A549 (cell line): ENCODE data around the gene DNAH7. TPM values are rescaled to one million over a fixed set of nuclear protein-coding genes. Genes with fewer than 3 reads are reported as not detected.

Experiments used
- ATAC-seq, 2 experiments: fragments of 200-7000 bp in 1 of 2; fragments of >200 bp in 1 of 2; cut with Nextera tagmentation in 1 of 2; cut with Tn5 transposase in 1 of 2; 3 replicates each; pipeline versions ENCODE4 v1.8.0 to v1.9.1; 2018 to 2020; ENCODE audit warnings: mild to moderate bottlenecking in 1 of 2, moderate library complexity in 1 of 2
- CTCF ChIA-PET: fragments of 300-600 bp; sonication (Branson Sonifier 250); formaldehyde crosslinking; extraction: SDS; loops from one replicate; lab custom pipeline; 2021; ENCODE audit warnings: antibody characterized with exemption, inconsistent platforms; lab: Yijun Ruan, JAX
- POLR2A ChIA-PET: fragments of 350-600 bp; formaldehyde crosslinking; extraction: SDS; loops from one replicate; lab custom pipeline; 2021; ENCODE audit warnings: antibody characterized with exemption, inconsistent platforms; lab: Yijun Ruan, JAX
- DNase-seq, 2 experiments: peaks; one replicate each; pipeline versions ENCODE4 v3.0.0 to v3.0.0-alpha.2; 2011 to 2016; ENCODE audit warnings: low read depth in 1 of 2, low spot score in 1 of 2
- FAIRE-seq: peaks from 2 replicates; lab custom pipeline; 2011; peaks lifted over from hg19 to GRCh38; lab: Jason Lieb, UNC
- H3K27ac ChIP-seq, 2 experiments: fragments of >200 bp; sonication (Bioruptor Twin); formaldehyde crosslinking; 3 replicates each; pipeline ENCODE4 v1.5.1; 2016 to 2017
- H3K4me1 ChIP-seq: fragments of >200 bp; sonication (Bioruptor Twin); formaldehyde crosslinking; 3 replicates; pipeline ENCODE4 v1.6.1; 2016
- H3K4me2 ChIP-seq: fragments of >200 bp; sonication (Bioruptor Twin); formaldehyde crosslinking; 3 replicates; pipeline ENCODE4 v1.6.1; 2016
- H3K4me3 ChIP-seq: fragments of >200 bp; sonication (Bioruptor Twin); formaldehyde crosslinking; 3 replicates; pipeline ENCODE4 v1.5.1; 2016
- H3K9me3 ChIP-seq: fragments of >200 bp; sonication (Bioruptor Twin); formaldehyde crosslinking; 3 replicates; pipeline ENCODE4 v1.6.1; 2016
- CBX2 ChIP-seq: fragments of 200-600 bp; sonication (generic); IDR thresholded peaks from 2 replicates; pipeline ENCODE4 v1.6.1; 2016; ENCODE audit warnings: low read depth, mild to moderate bottlenecking, borderline replicate concordance
- CBX8 ChIP-seq: fragments of 200-600 bp; sonication (generic); IDR thresholded peaks from 2 replicates; pipeline ENCODE4 v1.6.1; 2016
- EHMT2 ChIP-seq: fragments of 200-600 bp; sonication (generic); IDR thresholded peaks from 2 replicates; pipeline ENCODE4 v1.6.1; 2016; ENCODE audit warnings: antibody characterized with exemption, low read depth, mild to moderate bottlenecking, moderate library complexity
- FOSB ChIP-seq: fragments of 250-450 bp; sonication (Bioruptor Pico); IDR thresholded peaks from 2 replicates; pipeline ENCODE4 v1.5.0; 2020; ENCODE audit warnings: mild to moderate bottlenecking, moderate library complexity
- FOSL2 ChIP-seq, 2 experiments: fragments of 450-650 bp in 1 of 2; fragments of >200 bp in 1 of 2; sonication (Bioruptor Twin) in 1 of 2; formaldehyde crosslinking; IDR thresholded peaks; 2 replicates each; pipeline versions ENCODE4 v1.5.0 to v1.6.1; 2016 to 2020; ENCODE audit warnings: mild to moderate bottlenecking in 1 of 2, moderate library complexity in 1 of 2
- FOXS1 ChIP-seq: fragments of 250-450 bp; sonication (Bioruptor Pico); IDR thresholded peaks from 2 replicates; pipeline ENCODE4 v1.5.0; 2020; ENCODE audit warnings: mild to moderate bottlenecking, moderate library complexity
- GATA3 ChIP-seq: IDR thresholded peaks from 2 replicates; pipeline ENCODE4 v1.6.1; 2012; ENCODE audit warnings: borderline replicate concordance
- HDAC2 ChIP-seq: fragments of 200-600 bp; sonication (generic); IDR thresholded peaks from 2 replicates; pipeline ENCODE4 v1.6.1; 2016
- HEYL ChIP-seq: fragments of 250-450 bp; sonication (Bioruptor Pico); IDR thresholded peaks from 2 replicates; pipeline ENCODE4 v1.8.0; 2021; ENCODE audit warnings: mild to moderate bottlenecking, moderate library complexity
- HOXA7 ChIP-seq: fragments of 250-450 bp; sonication (Bioruptor Pico); IDR thresholded peaks from 2 replicates; pipeline ENCODE4 v1.5.0; 2020; ENCODE audit warnings: mild to moderate bottlenecking, moderate library complexity
- HOXB13 ChIP-seq: fragments of 250-450 bp; sonication (Bioruptor Pico); IDR thresholded peaks from 2 replicates; pipeline ENCODE4 v1.5.0; 2020; ENCODE audit warnings: low read depth, mild to moderate bottlenecking, moderate library complexity
- MAFK ChIP-seq: fragments of 450-650 bp; IDR thresholded peaks from 2 replicates; pipeline ENCODE4 v1.6.1; 2014; ENCODE audit not compliant: partially characterized antibody
- NFE2L2 ChIP-seq: fragments of 150-350 bp; conservative IDR thresholded peaks from 2 replicates; pipeline ENCODE4 v1.6.1; 2014; ENCODE audit warnings: low read length
- POLR2A ChIP-seq: IDR thresholded peaks from 2 replicates; pipeline ENCODE4 v1.6.1; 2012; ENCODE audit warnings: mild to moderate bottlenecking, low read length
- POLR2AphosphoS2 ChIP-seq: conservative IDR thresholded peaks from 2 replicates; pipeline ENCODE4 v1.6.1; 2012; ENCODE audit warnings: low read length, improper control_type of control experiment, inconsistent platforms
- RARB ChIP-seq: fragments of 250-450 bp; sonication (Bioruptor Pico); IDR thresholded peaks from 2 replicates; pipeline ENCODE4 v1.8.0; 2021; ENCODE audit warnings: mild to moderate bottlenecking, moderate library complexity
- RNF2 ChIP-seq: fragments of 200-600 bp; sonication (generic); IDR thresholded peaks from 2 replicates; pipeline ENCODE4 v1.6.1; 2016; ENCODE audit warnings: low read depth, mild to moderate bottlenecking, antibody characterized with exemption, moderate library complexity, borderline replicate concordance
- SMC3 ChIP-seq: fragments of >200 bp; sonication (Bioruptor Twin); formaldehyde crosslinking; IDR thresholded peaks from 3 replicates; pipeline ENCODE4 v1.6.1; 2018; ENCODE audit warnings: inconsistent platforms
- SREBF2 ChIP-seq: fragments of 450-650 bp; IDR thresholded peaks from 2 replicates; pipeline ENCODE4 v1.6.1; 2014; ENCODE audit warnings: mild to moderate bottlenecking, moderate library complexity
- TFCP2L1 ChIP-seq: fragments of 250-450 bp; sonication (Bioruptor Pico); IDR thresholded peaks from 2 replicates; pipeline ENCODE4 v1.5.0; 2021; ENCODE audit warnings: mild to moderate bottlenecking
- ZSCAN20 ChIP-seq: fragments of 250-450 bp; sonication (Bioruptor Pico); IDR thresholded peaks from 2 replicates; pipeline ENCODE4 v1.8.0; 2022; ENCODE audit warnings: mild to moderate bottlenecking, moderate library complexity
- WGBS: methylation state at CpG from one replicate; pipeline ENCODE4 v1.1.6; 2017; ENCODE audit errors: missing lambda C conversion rate; 5-methylcytosine and 5-hydroxymethylcytosine counted together
- polyA plus RNA-seq, 4 experiments: library from polyadenylated mRNA; depleted of rRNA in 3 of 4; stranded (reverse); fragments of >200 nt; fragmentation: RNase III in 1 of 4; extraction: RNeasy Plus Mini Kit Qiagen cat#74134 plus additional on column Dnase treatment in 1 of 4; gene quantifications; 2 replicates in 3 of 4; 3 replicates in 1 of 4; pipeline ENCODE4 v1.2.3, GENCODE V29; 2011 to 2017
- TF ChIP-seq, protein P1 (sequence below): fragments of >200 bp; sonication (Bioruptor Twin); formaldehyde crosslinking; IDR thresholded peaks from 3 replicates; pipeline ENCODE4 v1.5.1; 2016
- TF ChIP-seq, protein P2 (sequence below): IDR thresholded peaks from 2 replicates; pipeline ENCODE4 v1.6.1; 2012
- TF ChIP-seq, protein P3 (sequence below): fragments of 450-650 bp; IDR thresholded peaks from 2 replicates; pipeline ENCODE4 v1.6.1; 2014; ENCODE audit warnings: antibody characterized with exemption
- TF ChIP-seq, protein P4 (sequence below): fragments of 150-350 bp; IDR thresholded peaks from 2 replicates; pipeline ENCODE4 v1.6.1; 2014; ENCODE audit warnings: low read depth, mild to moderate bottlenecking, low read length

DNAH7 gene
- polyA plus RNA-seq, 2 of the 4 experiments (the other 2 are of a cell fraction) = 0.43 to 1.5 TPM

DNA sequence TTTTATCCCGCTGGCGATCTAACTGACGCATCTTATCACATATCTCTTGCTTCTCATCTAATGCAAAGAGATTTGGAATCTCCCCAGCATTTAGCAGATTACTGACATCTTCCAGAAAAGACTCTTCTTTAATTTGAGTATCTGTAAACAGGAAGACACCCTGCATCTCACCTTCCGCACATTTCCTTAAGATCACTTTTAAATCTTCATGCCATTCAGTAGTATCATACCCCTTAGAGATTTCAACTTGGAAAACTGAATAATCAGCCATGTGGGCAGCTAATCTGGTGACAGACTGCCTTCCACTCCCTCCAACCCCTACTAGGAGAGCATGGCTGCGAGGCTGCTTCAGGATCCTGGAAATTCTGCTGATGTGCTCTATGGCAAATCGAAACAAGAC, 204.3 kb downstream of the DNAH7 start:
- FAIRE-seq = no peak
- Histone ChIP-seq H3K9me3 (no peaks in the 10 kb centered on the region), H3K27ac (no peak overlapping the region), H3K4me1 (no peaks in the 10 kb centered on the region), H3K4me3 (no peak overlapping the region), H3K4me2 (no peak overlapping the region)
- CTCF ChIA-PET = interaction anchor here (1.0 kb wide), 1 partner anchor 56 kb away, joined by 3 read pairs; no protein-coding TSS in a partner anchor
- WGBS = 70% methylated on average over 6 of the region's 6 CpGs
- no peak for DNase-seq
- no peak for ATAC-seq
- TF ChIP-seq, protein P1, sequence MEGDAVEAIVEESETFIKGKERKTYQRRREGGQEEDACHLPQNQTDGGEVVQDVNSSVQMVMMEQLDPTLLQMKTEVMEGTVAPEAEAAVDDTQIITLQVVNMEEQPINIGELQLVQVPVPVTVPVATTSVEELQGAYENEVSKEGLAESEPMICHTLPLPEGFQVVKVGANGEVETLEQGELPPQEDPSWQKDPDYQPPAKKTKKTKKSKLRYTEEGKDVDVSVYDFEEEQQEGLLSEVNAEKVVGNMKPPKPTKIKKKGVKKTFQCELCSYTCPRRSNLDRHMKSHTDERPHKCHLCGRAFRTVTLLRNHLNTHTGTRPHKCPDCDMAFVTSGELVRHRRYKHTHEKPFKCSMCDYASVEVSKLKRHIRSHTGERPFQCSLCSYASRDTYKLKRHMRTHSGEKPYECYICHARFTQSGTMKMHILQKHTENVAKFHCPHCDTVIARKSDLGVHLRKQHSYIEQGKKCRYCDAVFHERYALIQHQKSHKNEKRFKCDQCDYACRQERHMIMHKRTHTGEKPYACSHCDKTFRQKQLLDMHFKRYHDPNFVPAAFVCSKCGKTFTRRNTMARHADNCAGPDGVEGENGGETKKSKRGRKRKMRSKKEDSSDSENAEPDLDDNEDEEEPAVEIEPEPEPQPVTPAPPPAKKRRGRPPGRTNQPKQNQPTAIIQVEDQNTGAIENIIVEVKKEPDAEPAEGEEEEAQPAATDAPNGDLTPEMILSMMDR = no peak
- TF ChIP-seq CBX2 (no peak), FOXS1 (CRISPR knock-in tag) (no peak), HOXA7 (no peak), GATA3 (no peak), EHMT2 (no peak)
- TF ChIP-seq, protein P2, sequence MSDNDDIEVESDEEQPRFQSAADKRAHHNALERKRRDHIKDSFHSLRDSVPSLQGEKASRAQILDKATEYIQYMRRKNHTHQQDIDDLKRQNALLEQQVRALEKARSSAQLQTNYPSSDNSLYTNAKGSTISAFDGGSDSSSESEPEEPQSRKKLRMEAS = no peak
- TF ChIP-seq, protein P3, sequence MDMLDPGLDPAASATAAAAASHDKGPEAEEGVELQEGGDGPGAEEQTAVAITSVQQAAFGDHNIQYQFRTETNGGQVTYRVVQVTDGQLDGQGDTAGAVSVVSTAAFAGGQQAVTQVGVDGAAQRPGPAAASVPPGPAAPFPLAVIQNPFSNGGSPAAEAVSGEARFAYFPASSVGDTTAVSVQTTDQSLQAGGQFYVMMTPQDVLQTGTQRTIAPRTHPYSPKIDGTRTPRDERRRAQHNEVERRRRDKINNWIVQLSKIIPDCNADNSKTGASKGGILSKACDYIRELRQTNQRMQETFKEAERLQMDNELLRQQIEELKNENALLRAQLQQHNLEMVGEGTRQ = no peak
- POLR2A ChIA-PET = no interaction called here

DNA sequence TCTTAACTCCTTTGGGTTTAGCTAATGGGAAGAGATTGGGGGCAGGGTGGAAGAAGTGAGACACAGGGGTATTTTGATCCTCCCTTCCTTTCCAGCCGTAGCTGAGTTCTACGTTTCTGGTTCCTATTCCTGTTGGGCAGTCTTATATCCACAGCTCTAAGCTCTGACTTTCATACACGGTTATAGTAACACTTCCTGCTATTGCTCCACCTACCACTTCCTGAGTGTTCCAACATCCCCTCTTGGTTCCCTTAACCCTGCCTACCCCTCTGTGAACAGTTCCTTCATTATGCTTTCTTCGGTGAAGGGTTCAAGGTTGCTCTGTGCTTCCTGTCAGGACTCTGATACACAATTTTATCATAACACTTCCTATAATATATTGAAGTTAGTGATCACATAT, 205.1 kb downstream of the DNAH7 start:
- FAIRE-seq (no peak), DNase-seq (no peak), ATAC-seq (no peak)
- H3K4me3 ChIP-seq = no peak overlapping the region
- POLR2A ChIA-PET = no interaction called here
- no peak overlapping the region for H3K27ac ChIP-seq
- no peak overlapping the region for H3K4me2 ChIP-seq
- 65% methylated on average over 4 of the region's 4 CpGs for WGBS
- H3K4me1 ChIP-seq = no peaks in the 10 kb centered on the region
- H3K9me3 ChIP-seq = no peaks in the 10 kb centered on the region
- CTCF ChIA-PET = interaction anchor here (1.0 kb wide), 1 partner anchor 56 kb away, joined by 3 read pairs; no protein-coding TSS in a partner anchor
- TF ChIP-seq, protein P4, sequence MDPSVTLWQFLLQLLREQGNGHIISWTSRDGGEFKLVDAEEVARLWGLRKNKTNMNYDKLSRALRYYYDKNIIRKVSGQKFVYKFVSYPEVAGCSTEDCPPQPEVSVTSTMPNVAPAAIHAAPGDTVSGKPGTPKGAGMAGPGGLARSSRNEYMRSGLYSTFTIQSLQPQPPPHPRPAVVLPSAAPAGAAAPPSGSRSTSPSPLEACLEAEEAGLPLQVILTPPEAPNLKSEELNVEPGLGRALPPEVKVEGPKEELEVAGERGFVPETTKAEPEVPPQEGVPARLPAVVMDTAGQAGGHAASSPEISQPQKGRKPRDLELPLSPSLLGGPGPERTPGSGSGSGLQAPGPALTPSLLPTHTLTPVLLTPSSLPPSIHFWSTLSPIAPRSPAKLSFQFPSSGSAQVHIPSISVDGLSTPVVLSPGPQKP = no peak
- TF ChIP-seq POLR2A (no peak), CBX8 (no peak), CBX2 (no peak), FOSB (no peak), FOSL2 (IDR thresholded peaks at IDR 0.05) (no peak), FOSL2 (CRISPR knock-in tag; IDR thresholded peaks at IDR 0.05) (no peak), ZSCAN20 (no peak), MAFK (no peak), HEYL (no peak), NFE2L2 (no peak), SMC3 (no peak), HOXB13 (no peak), SREBF2 (no peak), POLR2AphosphoS2 (no peak), TFCP2L1 (CRISPR knock-in tag) (no peak), RNF2 (no peak), RARB (CRISPR knock-in tag) (no peak), HDAC2 (no peak)
- TF ChIP-seq, protein P3 = no peak
